ENCODE data around the gene CHGA. TPM values are rescaled to one million over a fixed set of nuclear protein-coding genes. Genes with fewer than 3 reads are reported as not detected.
A peak's percentile ranks its signal among the peaks of the same experiment; 100 is the strongest.

CHGA gene
- total RNA-seq, 1 experiment from 2014 or later, result 0.17 TPM

GRCh38 chr14:92935446-92935845, 12.5 kb downstream of the CHGA start:
- no peaks in the 10 kb centered on the region for H3K9me3 Mint-ChIP-seq (ENCODE audit: low read depth, unreplicated experiment)
- no peaks in the 10 kb centered on the region for H3K27me3 Mint-ChIP-seq (ENCODE audit: unreplicated experiment)
- peaks cover 20% of the 10 kb centered on the region for H3K36me3 Mint-ChIP-seq (ENCODE audit: insufficient read depth, unreplicated experiment)
- no peak for DNase-seq
- CTCF ChIA-PET, result no interaction called here
- no peak overlapping the region for H3K4me3 Mint-ChIP-seq (ENCODE audit: low read depth, unreplicated experiment)
- H3K27ac Mint-ChIP-seq (ENCODE audit: unreplicated experiment), result no peak overlapping the region
- H3K4me1 Mint-ChIP-seq (ENCODE audit: low read depth, unreplicated experiment), result no peaks in the 10 kb centered on the region
- intact Hi-C loops (cut with micrococcal nuclease; ENCODE audit: unreplicated experiment), result no loop called here
- no TSS peak for BruUV-seq (replicated peaks)
- no peak for TF ChIP-seq CTCF (IDR thresholded peaks at IDR 0.05; ENCODE audit: unreplicated experiment)

- no TSS peak for BruUV-seq (replicated peaks)
- no peak for TF ChIP-seq CTCF (IDR thresholded peaks at IDR 0.05; ENCODE audit: unreplicated experiment)
- no peaks in the 10 kb centered on the region for H3K27me3 Mint-ChIP-seq (ENCODE audit: unreplicated experiment)
- no peak for DNase-seq
- H3K4me1 Mint-ChIP-seq (ENCODE audit: low read depth, unreplicated experiment), result no peaks in the 10 kb centered on the region
- CTCF ChIA-PET, result no interaction called here
- intact Hi-C loops (cut with micrococcal nuclease; ENCODE audit: unreplicated experiment), result no loop called here
- H3K36me3 Mint-ChIP-seq (ENCODE audit: insufficient read depth, unreplicated experiment), result peaks cover 20% of the 10 kb centered on the region
- H3K9me3 Mint-ChIP-seq (ENCODE audit: low read depth, unreplicated experiment), result no peaks in the 10 kb centered on the region
- no peak overlapping the region for H3K4me3 Mint-ChIP-seq (ENCODE audit: low read depth, unreplicated experiment)
- no peak overlapping the region for H3K27ac Mint-ChIP-seq (ENCODE audit: unreplicated experiment)
Observed at GRCh38 chr14:92936085-92936484, 13.1 kb downstream of the CHGA start.

GRCh38 chr14:92937051-92937937, 14.3 kb downstream of the CHGA start:
- DNase-seq, result peak; percentile 33
- no peaks in the 10 kb centered on the region for H3K4me1 Mint-ChIP-seq (ENCODE audit: low read depth, unreplicated experiment)
- H3K4me3 Mint-ChIP-seq (ENCODE audit: low read depth, unreplicated experiment), result no peak overlapping the region
- intact Hi-C loops (cut with micrococcal nuclease; ENCODE audit: unreplicated experiment), result no loop called here
- no peaks in the 10 kb centered on the region for H3K9me3 Mint-ChIP-seq (ENCODE audit: low read depth, unreplicated experiment)
- no peak overlapping the region for H3K27ac Mint-ChIP-seq (ENCODE audit: unreplicated experiment)
- no peak for TF ChIP-seq CTCF (IDR thresholded peaks at IDR 0.05; ENCODE audit: unreplicated experiment)
- BruUV-seq (replicated peaks), result no TSS peak
- CTCF ChIA-PET, result no interaction called here
- no peaks in the 10 kb centered on the region for H3K27me3 Mint-ChIP-seq (ENCODE audit: unreplicated experiment)
- peaks cover 25% of the 10 kb centered on the region for H3K36me3 Mint-ChIP-seq (ENCODE audit: insufficient read depth, unreplicated experiment)

GRCh38 chr14:92938235-92938875, 15.4 kb downstream of the CHGA start:
- no TSS peak for BruUV-seq (replicated peaks)
- no peak for DNase-seq
- CTCF ChIA-PET, result no interaction called here
- H3K27me3 Mint-ChIP-seq (ENCODE audit: unreplicated experiment), result no peaks in the 10 kb centered on the region
- peaks cover 24% of the 10 kb centered on the region for H3K36me3 Mint-ChIP-seq (ENCODE audit: insufficient read depth, unreplicated experiment)
- no peak for TF ChIP-seq CTCF (IDR thresholded peaks at IDR 0.05; ENCODE audit: unreplicated experiment)
- intact Hi-C loops (cut with micrococcal nuclease; ENCODE audit: unreplicated experiment), result no loop called here
- no peak overlapping the region for H3K4me3 Mint-ChIP-seq (ENCODE audit: low read depth, unreplicated experiment)
- H3K4me1 Mint-ChIP-seq (ENCODE audit: low read depth, unreplicated experiment), result no peaks in the 10 kb centered on the region
- H3K27ac Mint-ChIP-seq (ENCODE audit: unreplicated experiment), result no peak overlapping the region
- H3K9me3 Mint-ChIP-seq (ENCODE audit: low read depth, unreplicated experiment), result no peaks in the 10 kb centered on the region
